Measurements from ENCODE around the gene PBX4.
A peak's percentile ranks its signal among the peaks of the same experiment; 100 is the strongest.
"Not testable (repeated sequence)": the region's sequence is repeated elsewhere in the genome, so short reads cannot be mapped to it uniquely, and the experiment has no call there.

Gene PBX4

DNA sequence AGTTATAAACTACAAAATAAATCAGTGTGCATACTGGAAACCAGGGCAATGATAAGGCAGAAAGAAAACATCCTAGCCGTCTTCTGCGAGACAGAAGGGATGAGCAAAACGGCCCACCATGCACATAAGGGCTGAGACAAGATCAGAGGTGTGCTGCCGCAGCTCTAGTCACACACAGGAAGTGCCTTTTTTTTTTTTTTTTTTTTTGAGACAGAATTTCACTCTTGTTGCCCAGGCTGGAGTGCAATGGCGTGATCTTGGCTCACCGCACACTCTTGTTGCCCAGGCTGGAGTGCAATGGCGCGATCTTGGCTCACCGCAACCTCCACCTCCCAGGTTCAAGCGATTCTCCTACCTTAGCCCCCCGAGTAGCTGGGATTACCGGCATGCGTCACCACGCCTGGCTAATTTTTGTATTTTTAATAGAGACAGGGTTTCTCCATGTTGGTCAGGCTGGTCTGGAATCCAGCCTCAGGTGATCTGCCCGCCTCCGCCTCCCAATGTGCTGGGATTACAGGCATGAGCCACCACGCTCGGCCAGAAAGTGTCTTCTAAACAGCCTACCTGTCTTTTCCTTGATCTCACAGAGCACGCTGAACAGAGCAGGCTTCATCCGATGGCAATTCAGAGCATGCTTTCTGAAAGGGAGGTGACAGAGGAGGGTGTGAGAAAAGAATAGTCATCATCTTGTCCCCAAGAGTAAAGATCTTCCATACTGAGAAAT is 19.6 kb downstream of the PBX4 start:
- H3K9me3 ChIP-seq (ENCODE audit: insufficient read depth, low read depth, low read length); H3K27me3 ChIP-seq (ENCODE audit: insufficient read depth, low read length); H3K36me3 ChIP-seq (ENCODE audit: insufficient read depth, low read depth, low read length); H3K27ac ChIP-seq (ENCODE audit: low read length); H3K4me1 ChIP-seq (ENCODE audit: insufficient read depth, low read length); H3K9ac ChIP-seq (ENCODE audit: low read depth, low read length); H3K4me3 ChIP-seq (ENCODE audit: low read length): not testable (repeated sequence)

GRCh38 chr19:19597809-19598306 is 20.6 kb downstream of the PBX4 start:
- Histone ChIP-seq H3K4me1 (ENCODE audit: insufficient read depth, low read length) (peaks cover 6% of the 10 kb centered on the region), H3K27ac (ENCODE audit: low read length) (no peak overlapping the region), H3K36me3 (ENCODE audit: insufficient read depth, low read depth, low read length) (no peaks in the 10 kb centered on the region), H3K4me3 (ENCODE audit: low read length) (no peak overlapping the region), H3K9ac (ENCODE audit: low read depth, low read length) (no peak overlapping the region), H3K27me3 (ENCODE audit: insufficient read depth, low read length) (no peaks in the 10 kb centered on the region), H3K9me3 (ENCODE audit: insufficient read depth, low read depth, low read length) (no peaks in the 10 kb centered on the region)

- H3K4me1 ChIP-seq (ENCODE audit: insufficient read depth, low read length): peaks cover 11% of the 10 kb centered on the region; the same call in 1 of the 2 replicates
- H3K36me3 ChIP-seq (ENCODE audit: insufficient read depth, low read depth, low read length): no peaks in the 10 kb centered on the region
- H3K27me3 ChIP-seq (ENCODE audit: insufficient read depth, low read length): no peaks in the 10 kb centered on the region
- H3K9me3 ChIP-seq (ENCODE audit: insufficient read depth, low read depth, low read length): no peaks in the 10 kb centered on the region
- H3K27ac ChIP-seq (ENCODE audit: low read length): no peak overlapping the region
- H3K4me3 ChIP-seq (ENCODE audit: low read length): no peak overlapping the region
- H3K9ac ChIP-seq (ENCODE audit: low read depth, low read length): no peak overlapping the region
Measured at GRCh38 chr19:19595171-19595701, 23.3 kb downstream of the PBX4 start.

GRCh38 chr19:19594381-19594780 is 24.1 kb downstream of the PBX4 start:
- Histone ChIP-seq H3K4me3 (ENCODE audit: low read length) (no peak overlapping the region), H3K9me3 (ENCODE audit: insufficient read depth, low read depth, low read length) (no peaks in the 10 kb centered on the region), H3K27ac (ENCODE audit: low read length) (no peak overlapping the region), H3K27me3 (ENCODE audit: insufficient read depth, low read length) (no peaks in the 10 kb centered on the region), H3K4me1 (ENCODE audit: insufficient read depth, low read length) (peaks cover 11% of the 10 kb centered on the region; the same call in 1 of the 2 replicates), H3K9ac (ENCODE audit: low read depth, low read length) (no peak overlapping the region), H3K36me3 (ENCODE audit: insufficient read depth, low read depth, low read length) (no peaks in the 10 kb centered on the region)

GRCh38 chr19:19592690-19593089 is 25.8 kb downstream of the PBX4 start:
- Histone ChIP-seq H3K27me3 (ENCODE audit: insufficient read depth, low read length) (no peaks in the 10 kb centered on the region), H3K4me1 (ENCODE audit: insufficient read depth, low read length) (peaks cover 11% of the 10 kb centered on the region; the same call in 1 of the 2 replicates), H3K36me3 (ENCODE audit: insufficient read depth, low read depth, low read length) (no peaks in the 10 kb centered on the region), H3K27ac (ENCODE audit: low read length) (no peak overlapping the region), H3K9ac (ENCODE audit: low read depth, low read length) (no peak overlapping the region), H3K9me3 (ENCODE audit: insufficient read depth, low read depth, low read length) (no peaks in the 10 kb centered on the region), H3K4me3 (ENCODE audit: low read length) (no peak overlapping the region)

- no peaks in the 10 kb centered on the region for H3K36me3 ChIP-seq (ENCODE audit: insufficient read depth, low read depth, low read length)
- no peaks in the 10 kb centered on the region for H3K27me3 ChIP-seq (ENCODE audit: insufficient read depth, low read length)
- H3K27ac ChIP-seq (ENCODE audit: low read length): no peak overlapping the region
- peak overlapping the region; percentile 27; the same call in 1 of the 2 replicates for H3K4me3 ChIP-seq (ENCODE audit: low read length)
- H3K9ac ChIP-seq (ENCODE audit: low read depth, low read length): peak overlapping the region; percentile 8; the same call in 1 of the 2 replicates
- H3K4me1 ChIP-seq (ENCODE audit: insufficient read depth, low read length): peaks cover 11% of the 10 kb centered on the region; the same call in 1 of the 2 replicates
- no peaks in the 10 kb centered on the region for H3K9me3 ChIP-seq (ENCODE audit: insufficient read depth, low read depth, low read length)
Measured at GRCh38 chr19:19591133-19591825, 27.2 kb downstream of the PBX4 start.

GRCh38 chr19:19588546-19588945 is 29.9 kb downstream of the PBX4 start:
- Histone ChIP-seq H3K27me3 (ENCODE audit: insufficient read depth, low read length) (no peaks in the 10 kb centered on the region), H3K36me3 (ENCODE audit: insufficient read depth, low read depth, low read length) (no peaks in the 10 kb centered on the region), H3K9me3 (ENCODE audit: insufficient read depth, low read depth, low read length) (no peaks in the 10 kb centered on the region)

DNA sequence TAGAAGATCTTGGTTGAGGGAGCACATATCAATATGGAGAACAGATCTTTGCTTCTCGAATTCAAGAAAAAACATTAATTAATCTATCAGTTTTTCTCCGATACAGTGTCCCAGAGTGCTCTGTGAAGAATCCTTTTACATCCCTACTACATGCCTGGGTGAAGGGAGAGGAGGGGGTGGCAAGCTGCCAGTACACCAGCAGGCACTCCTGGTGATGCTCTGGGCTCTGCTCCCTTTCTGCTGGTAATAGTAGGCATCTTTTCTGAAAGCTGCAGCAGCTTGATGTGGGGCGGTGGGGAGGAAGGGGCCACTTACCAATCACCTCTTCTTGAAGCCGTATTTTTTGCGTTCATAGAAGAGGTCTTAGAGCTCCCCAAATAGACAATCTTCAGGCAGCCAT is 30.7 kb downstream of the PBX4 start:
- Histone ChIP-seq H3K27me3 (ENCODE audit: insufficient read depth, low read length) (no peaks in the 10 kb centered on the region), H3K4me1 (ENCODE audit: insufficient read depth, low read length) (peaks cover 11% of the 10 kb centered on the region; the same call in 1 of the 2 replicates), H3K9me3 (ENCODE audit: insufficient read depth, low read depth, low read length) (no peaks in the 10 kb centered on the region), H3K36me3 (ENCODE audit: insufficient read depth, low read depth, low read length) (no peaks in the 10 kb centered on the region), H3K9ac (ENCODE audit: low read depth, low read length) (no peak overlapping the region), H3K4me3 (ENCODE audit: low read length) (no peak overlapping the region), H3K27ac (ENCODE audit: low read length) (no peak overlapping the region)

More at GRCh38 chr19:19588546-19588945, 29.9 kb downstream of the PBX4 start:
- no peak overlapping the region for H3K9ac ChIP-seq (ENCODE audit: low read depth, low read length)
- H3K4me1 ChIP-seq (ENCODE audit: insufficient read depth, low read length): peaks cover 11% of the 10 kb centered on the region; the same call in 1 of the 2 replicates
- H3K27ac ChIP-seq (ENCODE audit: low read length): no peak overlapping the region
- no peak overlapping the region for H3K4me3 ChIP-seq (ENCODE audit: low read length)

DNA sequence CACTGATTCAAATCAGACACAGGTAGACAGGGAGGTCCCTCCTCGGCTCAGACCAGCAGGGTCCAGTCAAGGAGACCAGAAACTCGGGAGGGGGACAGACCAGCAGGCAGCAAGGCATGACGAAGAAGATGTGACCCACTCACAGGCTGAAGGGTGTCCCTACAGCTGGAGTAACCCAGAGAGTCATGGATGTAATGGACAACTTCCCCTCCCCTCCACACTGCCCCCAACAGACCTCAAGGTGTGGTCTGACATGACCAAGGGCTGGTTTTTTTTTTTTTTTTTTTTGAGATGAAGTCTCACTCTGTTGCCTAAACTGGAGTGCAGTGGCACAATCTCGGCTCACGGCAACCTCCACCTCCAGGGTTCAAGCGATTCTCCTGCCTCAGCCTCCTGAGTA is 34.1 kb downstream of the PBX4 start:
- Histone ChIP-seq H3K9ac (ENCODE audit: low read depth, low read length) (no peak overlapping the region), H3K4me3 (ENCODE audit: low read length) (no peak overlapping the region), H3K27ac (ENCODE audit: low read length) (no peak overlapping the region), H3K36me3 (ENCODE audit: insufficient read depth, low read depth, low read length) (no peaks in the 10 kb centered on the region), H3K9me3 (ENCODE audit: insufficient read depth, low read depth, low read length) (no peaks in the 10 kb centered on the region), H3K27me3 (ENCODE audit: insufficient read depth, low read length) (no peaks in the 10 kb centered on the region), H3K4me1 (ENCODE audit: insufficient read depth, low read length) (no peaks in the 10 kb centered on the region)

- Histone ChIP-seq H3K9me3 (ENCODE audit: insufficient read depth, low read depth, low read length) (no peaks in the 10 kb centered on the region), H3K27me3 (ENCODE audit: insufficient read depth, low read length) (no peaks in the 10 kb centered on the region), H3K27ac (ENCODE audit: low read length) (no peak overlapping the region), H3K36me3 (ENCODE audit: insufficient read depth, low read depth, low read length) (no peaks in the 10 kb centered on the region), H3K9ac (ENCODE audit: low read depth, low read length) (no peak overlapping the region), H3K4me3 (ENCODE audit: low read length) (no peak overlapping the region), H3K4me1 (ENCODE audit: insufficient read depth, low read length) (no peaks in the 10 kb centered on the region)
Measured at GRCh38 chr19:19582471-19582870, 36.0 kb downstream of the PBX4 start.

DNA sequence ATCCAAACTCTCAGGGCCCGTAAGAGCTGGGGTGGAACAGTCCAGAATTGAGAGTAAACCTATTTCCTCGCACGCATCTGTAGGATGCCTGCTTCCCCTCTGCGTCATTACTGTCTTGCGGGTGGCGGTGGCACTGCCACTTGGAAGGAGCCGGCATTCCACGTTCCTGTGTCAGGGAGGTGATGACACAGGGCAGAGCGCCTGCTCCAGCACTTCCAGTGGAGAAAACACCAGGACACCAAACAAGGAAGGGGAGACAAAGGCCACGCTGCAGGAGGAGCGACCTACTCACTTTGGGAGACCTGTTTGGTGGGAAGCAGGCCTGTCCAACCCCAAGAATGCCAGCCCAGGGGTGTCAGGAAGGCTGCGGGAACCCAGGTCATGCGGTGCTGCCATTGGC is 37.1 kb downstream of the PBX4 start:
- Histone ChIP-seq H3K4me1 (ENCODE audit: insufficient read depth, low read length) (no peaks in the 10 kb centered on the region), H3K9me3 (ENCODE audit: insufficient read depth, low read depth, low read length) (no peaks in the 10 kb centered on the region), H3K9ac (ENCODE audit: low read depth, low read length) (no peak overlapping the region), H3K27ac (ENCODE audit: low read length) (no peak overlapping the region), H3K4me3 (ENCODE audit: low read length) (no peak overlapping the region), H3K36me3 (ENCODE audit: insufficient read depth, low read depth, low read length) (no peaks in the 10 kb centered on the region), H3K27me3 (ENCODE audit: insufficient read depth, low read length) (no peaks in the 10 kb centered on the region)
